ENCODE data around the gene CATSPER1. TPM values are rescaled to one million over a fixed set of nuclear protein-coding genes. Genes with fewer than 3 reads are reported as not detected.

Gene CATSPER1
- total RNA-seq, 1 donor from 2014 or later, result 0.48 TPM

GRCh38 chr11:66003291-66003690 lies 23.0 kb downstream of the CATSPER1 start:
- DNase-seq (ENCODE audit: low spot score), result no peak

- no peak for DNase-seq (ENCODE audit: low spot score)
Observed at GRCh38 chr11:66002648-66003225, 23.5 kb downstream of the CATSPER1 start.

GRCh38 chr11:66001942-66002647 lies 24.2 kb downstream of the CATSPER1 start, which contains the start of the genes BANF1 and EIF1AD:
Gene BANF1, plus strand, starts transcription at chr11:66002503. Its CDS starts 748 bp downstream, at chr11:66003251.
Gene EIF1AD, minus strand, starts transcription at chr11:66002157. Its CDS starts 1,768 bp downstream, at chr11:66000389.
- peak; percentile 99 for DNase-seq (ENCODE audit: low spot score)

- no peak for DNase-seq (ENCODE audit: low spot score)
Observed at GRCh38 chr11:65997286-65997685, 29.0 kb downstream of the CATSPER1 start.

- no peak for DNase-seq (ENCODE audit: low spot score)
Observed at GRCh38 chr11:65992056-65992455, 34.2 kb downstream of the CATSPER1 start.

- DNase-seq (ENCODE audit: low spot score), result peak; percentile 97
Observed at GRCh38 chr11:65988791-65989592, 37.3 kb downstream of the CATSPER1 start.

GRCh38 chr11:65987336-65987735 lies 38.9 kb downstream of the CATSPER1 start:
- DNase-seq (ENCODE audit: low spot score), result no peak

GRCh38 chr11:65983589-65983987 lies 42.7 kb downstream of the CATSPER1 start:
- DNase-seq (ENCODE audit: low spot score), result no peak

GRCh38 chr11:65982824-65983588 lies 43.3 kb downstream of the CATSPER1 start:
- no peak for DNase-seq (ENCODE audit: low spot score)

GRCh38 chr11:65981972-65982823 lies 44.1 kb downstream of the CATSPER1 start:
- DNase-seq (ENCODE audit: low spot score), result no peak

- DNase-seq (ENCODE audit: low spot score), result no peak
Observed at GRCh38 chr11:65981101-65981740, 45.1 kb downstream of the CATSPER1 start.

GRCh38 chr11:65979261-65979759 lies 47.0 kb downstream of the CATSPER1 start:
- DNase-seq (ENCODE audit: low spot score), result no peak

- no peak for DNase-seq (ENCODE audit: low spot score)
Observed at GRCh38 chr11:65978391-65979238, 47.7 kb downstream of the CATSPER1 start.

GRCh38 chr11:65977621-65978390 lies 48.5 kb downstream of the CATSPER1 start:
- DNase-seq (ENCODE audit: low spot score), result no peak

GRCh38 chr11:65976216-65977176 lies 49.8 kb downstream of the CATSPER1 start:
- no peak for DNase-seq (ENCODE audit: low spot score)

- DNase-seq (ENCODE audit: low spot score), result no peak
Observed at GRCh38 chr11:65975771-65976170, 50.5 kb downstream of the CATSPER1 start.
